ENCODE measurements around the gene ACHE. TPM values are rescaled to one million over a fixed set of nuclear protein-coding genes. Genes with fewer than 3 reads are reported as not detected.

Gene ACHE
- total and polyA plus RNA-seq, 2 of the 13 experiments (the other 11 are each of a cell fraction or from before 2014, with no cell fraction given): 0.18 to 0.40 TPM

DNA sequence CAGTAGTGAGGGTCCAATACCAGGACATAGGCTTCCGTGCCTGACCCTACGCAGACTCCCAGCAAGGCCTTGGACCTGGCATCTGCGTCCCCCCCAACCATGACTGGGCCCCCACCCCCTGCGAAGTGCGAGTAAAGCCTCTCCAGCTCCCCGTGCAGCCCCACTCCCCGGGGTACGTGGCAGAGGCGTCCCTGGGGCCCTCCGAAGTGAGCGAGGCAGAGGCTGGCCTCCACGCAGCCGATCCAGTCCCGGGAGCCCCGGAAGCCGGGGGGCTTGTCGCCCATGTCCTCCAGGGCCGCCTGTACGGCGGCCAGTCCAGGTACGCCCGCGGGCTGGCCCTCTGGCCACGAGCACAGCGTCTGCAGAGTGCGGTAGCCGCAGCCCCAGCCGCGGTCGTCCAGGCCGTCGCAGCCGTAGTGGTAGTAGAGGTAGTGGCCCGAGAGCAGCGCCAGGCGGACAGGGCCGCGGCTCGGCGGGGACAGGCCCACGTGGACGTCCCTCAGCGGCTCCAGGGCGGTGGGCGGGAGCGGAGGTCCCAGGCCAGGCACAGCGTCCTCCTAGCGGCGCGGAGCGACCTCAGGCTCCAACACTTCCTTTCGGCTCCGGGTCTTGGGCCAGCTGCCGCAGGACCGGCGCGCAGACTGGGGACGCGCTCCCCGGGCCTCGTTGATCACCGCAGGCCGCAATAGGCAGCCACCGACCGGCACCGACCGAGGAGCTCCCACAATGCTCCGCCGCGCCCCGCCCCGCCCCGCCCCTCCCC is 6.5 kb downstream of the ACHE start, which contains the start of gene UFSP1 (continued):
- TF ChIP-seq, protein P1, sequence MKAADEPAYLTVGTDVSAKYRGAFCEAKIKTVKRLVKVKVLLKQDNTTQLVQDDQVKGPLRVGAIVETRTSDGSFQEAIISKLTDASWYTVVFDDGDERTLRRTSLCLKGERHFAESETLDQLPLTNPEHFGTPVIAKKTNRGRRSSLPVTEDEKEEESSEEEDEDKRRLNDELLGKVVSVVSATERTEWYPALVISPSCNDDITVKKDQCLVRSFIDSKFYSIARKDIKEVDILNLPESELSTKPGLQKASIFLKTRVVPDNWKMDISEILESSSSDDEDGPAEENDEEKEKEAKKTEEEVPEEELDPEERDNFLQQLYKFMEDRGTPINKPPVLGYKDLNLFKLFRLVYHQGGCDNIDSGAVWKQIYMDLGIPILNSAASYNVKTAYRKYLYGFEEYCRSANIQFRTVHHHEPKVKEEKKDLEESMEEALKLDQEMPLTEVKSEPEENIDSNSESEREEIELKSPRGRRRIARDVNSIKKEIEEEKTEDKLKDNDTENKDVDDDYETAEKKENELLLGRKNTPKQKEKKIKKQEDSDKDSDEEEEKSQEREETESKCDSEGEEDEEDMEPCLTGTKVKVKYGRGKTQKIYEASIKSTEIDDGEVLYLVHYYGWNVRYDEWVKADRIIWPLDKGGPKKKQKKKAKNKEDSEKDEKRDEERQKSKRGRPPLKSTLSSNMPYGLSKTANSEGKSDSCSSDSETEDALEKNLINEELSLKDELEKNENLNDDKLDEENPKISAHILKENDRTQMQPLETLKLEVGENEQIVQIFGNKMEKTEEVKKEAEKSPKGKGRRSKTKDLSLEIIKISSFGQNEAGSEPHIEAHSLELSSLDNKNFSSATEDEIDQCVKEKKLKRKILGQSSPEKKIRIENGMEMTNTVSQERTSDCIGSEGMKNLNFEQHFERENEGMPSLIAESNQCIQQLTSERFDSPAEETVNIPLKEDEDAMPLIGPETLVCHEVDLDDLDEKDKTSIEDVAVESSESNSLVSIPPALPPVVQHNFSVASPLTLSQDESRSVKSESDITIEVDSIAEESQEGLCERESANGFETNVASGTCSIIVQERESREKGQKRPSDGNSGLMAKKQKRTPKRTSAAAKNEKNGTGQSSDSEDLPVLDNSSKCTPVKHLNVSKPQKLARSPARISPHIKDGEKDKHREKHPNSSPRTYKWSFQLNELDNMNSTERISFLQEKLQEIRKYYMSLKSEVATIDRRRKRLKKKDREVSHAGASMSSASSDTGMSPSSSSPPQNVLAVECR (CRISPR knock-in tag; IDR thresholded peaks at IDR 0.05; ENCODE audit: borderline replicate concordance): peak; percentile 96
- peak; percentile 15; the same call in 1 of the 2 replicates for TF ChIP-seq ZNF253 (CRISPR knock-in tag; IDR thresholded peaks at IDR 0.05; ENCODE audit: borderline replicate concordance)
- TF ChIP-seq HES4 (CRISPR knock-in tag; IDR thresholded peaks at IDR 0.05; ENCODE audit: borderline replicate concordance): peak; percentile 95
- peak; percentile 81; the same call in 1 of the 2 replicates for TF ChIP-seq ZNF251 (CRISPR knock-in tag; IDR thresholded peaks at IDR 0.05)
- 0 out of 2 replicates have a peak, but pooled peaks have one; percentile 21 for TF ChIP-seq MED1 (CRISPR knock-in tag; IDR thresholded peaks at IDR 0.05)
- TF ChIP-seq, protein P2, sequence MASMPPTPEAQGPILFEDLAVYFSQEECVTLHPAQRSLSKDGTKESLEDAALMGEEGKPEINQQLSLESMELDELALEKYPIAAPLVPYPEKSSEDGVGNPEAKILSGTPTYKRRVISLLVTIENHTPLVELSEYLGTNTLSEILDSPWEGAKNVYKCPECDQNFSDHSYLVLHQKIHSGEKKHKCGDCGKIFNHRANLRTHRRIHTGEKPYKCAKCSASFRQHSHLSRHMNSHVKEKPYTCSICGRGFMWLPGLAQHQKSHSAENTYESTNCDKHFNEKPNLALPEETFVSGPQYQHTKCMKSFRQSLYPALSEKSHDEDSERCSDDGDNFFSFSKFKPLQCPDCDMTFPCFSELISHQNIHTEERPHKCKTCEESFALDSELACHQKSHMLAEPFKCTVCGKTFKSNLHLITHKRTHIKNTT (CRISPR knock-in tag; IDR thresholded peaks at IDR 0.05): 0 out of 2 replicates have a peak, but pooled peaks have one; percentile 66
- TF ChIP-seq ZFYVE20 (CRISPR knock-in tag; IDR thresholded peaks at IDR 0.05; ENCODE audit: borderline replicate concordance, low read depth): peak; percentile 54
- TF ChIP-seq ATF7 (IDR thresholded peaks at IDR 0.05): no peak
- 0 out of 2 replicates have a peak, but pooled peaks have one; percentile 31 for TF ChIP-seq ATF7 (CRISPR knock-in tag; IDR thresholded peaks at IDR 0.05)
- TF ChIP-seq, protein P3, sequence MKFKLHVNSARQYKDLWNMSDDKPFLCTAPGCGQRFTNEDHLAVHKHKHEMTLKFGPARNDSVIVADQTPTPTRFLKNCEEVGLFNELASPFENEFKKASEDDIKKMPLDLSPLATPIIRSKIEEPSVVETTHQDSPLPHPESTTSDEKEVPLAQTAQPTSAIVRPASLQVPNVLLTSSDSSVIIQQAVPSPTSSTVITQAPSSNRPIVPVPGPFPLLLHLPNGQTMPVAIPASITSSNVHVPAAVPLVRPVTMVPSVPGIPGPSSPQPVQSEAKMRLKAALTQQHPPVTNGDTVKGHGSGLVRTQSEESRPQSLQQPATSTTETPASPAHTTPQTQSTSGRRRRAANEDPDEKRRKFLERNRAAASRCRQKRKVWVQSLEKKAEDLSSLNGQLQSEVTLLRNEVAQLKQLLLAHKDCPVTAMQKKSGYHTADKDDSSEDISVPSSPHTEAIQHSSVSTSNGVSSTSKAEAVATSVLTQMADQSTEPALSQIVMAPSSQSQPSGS (CRISPR knock-in tag; IDR thresholded peaks at IDR 0.05): peak; percentile 59; the same call in 1 of the 2 replicates
- peak; percentile 63; the same call in 1 of the 2 replicates for TF ChIP-seq REL (CRISPR knock-in tag; conservative IDR thresholded peaks at IDR 0.05)
- peak; percentile 1; the same call in 1 of the 2 replicates for TF ChIP-seq NR2C2 (CRISPR knock-in tag; IDR thresholded peaks at IDR 0.05; ENCODE audit: borderline replicate concordance)
- peak; percentile 85; the same call in 1 of the 2 replicates for TF ChIP-seq NPAS2 (CRISPR knock-in tag; IDR thresholded peaks at IDR 0.05; ENCODE audit: borderline replicate concordance)
- TF ChIP-seq EED (CRISPR knock-in tag; IDR thresholded peaks at IDR 0.05): peak; percentile 98
- peak; percentile 66; the same call in 1 of the 2 replicates for TF ChIP-seq AHR (CRISPR knock-in tag; IDR thresholded peaks at IDR 0.05)
- TF ChIP-seq, protein P4, sequence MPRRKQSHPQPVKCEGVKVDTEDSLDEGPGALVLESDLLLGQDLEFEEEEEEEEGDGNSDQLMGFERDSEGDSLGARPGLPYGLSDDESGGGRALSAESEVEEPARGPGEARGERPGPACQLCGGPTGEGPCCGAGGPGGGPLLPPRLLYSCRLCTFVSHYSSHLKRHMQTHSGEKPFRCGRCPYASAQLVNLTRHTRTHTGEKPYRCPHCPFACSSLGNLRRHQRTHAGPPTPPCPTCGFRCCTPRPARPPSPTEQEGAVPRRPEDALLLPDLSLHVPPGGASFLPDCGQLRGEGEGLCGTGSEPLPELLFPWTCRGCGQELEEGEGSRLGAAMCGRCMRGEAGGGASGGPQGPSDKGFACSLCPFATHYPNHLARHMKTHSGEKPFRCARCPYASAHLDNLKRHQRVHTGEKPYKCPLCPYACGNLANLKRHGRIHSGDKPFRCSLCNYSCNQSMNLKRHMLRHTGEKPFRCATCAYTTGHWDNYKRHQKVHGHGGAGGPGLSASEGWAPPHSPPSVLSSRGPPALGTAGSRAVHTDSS (CRISPR knock-in tag; conservative IDR thresholded peaks at IDR 0.05): no peak
- TF ChIP-seq ZNF263 (CRISPR knock-in tag; IDR thresholded peaks at IDR 0.05): 0 out of 2 replicates have a peak, but pooled peaks have one; percentile 21
- 0 out of 2 replicates have a peak, but pooled peaks have one; percentile 82 for TF ChIP-seq NFATC3 (CRISPR knock-in tag; IDR thresholded peaks at IDR 0.05)
- 0 out of 2 replicates have a peak, but pooled peaks have one; percentile 23 for TF ChIP-seq KDM4B (CRISPR knock-in tag; IDR thresholded peaks at IDR 0.05)
- 0 out of 2 replicates have a peak, but pooled peaks have one; percentile 32 for TF ChIP-seq HMG20B (CRISPR knock-in tag; conservative IDR thresholded peaks at IDR 0.05)
- TF ChIP-seq KLF6 (CRISPR knock-in tag; IDR thresholded peaks at IDR 0.05): peak; percentile 82; the same call in 1 of the 2 replicates

All from HepG2 (cell line).